ENCODE results near the gene TLX1.

TLX1 gene

GRCh38 chr10:101134299-101135127 is 3.4 kb downstream of the TLX1 start:
- no peak for DNase-seq

- DNase-seq: no peak
These were observed 4.3 kb downstream of the TLX1 start for GRCh38 chr10:101135141-101136006.

- DNase-seq: no peak
These were observed 5.1 kb downstream of the TLX1 start for GRCh38 chr10:101136007-101136707.

GRCh38 chr10:101136708-101137121 is 5.6 kb downstream of the TLX1 start:
- no peak for DNase-seq

GRCh38 chr10:101137271-101137670 is 6.2 kb downstream of the TLX1 start:
- no peak for DNase-seq

- no peak for DNase-seq
These were observed 7.8 kb downstream of the TLX1 start for GRCh38 chr10:101138788-101139420.

GRCh38 chr10:101139421-101139911 is 8.4 kb downstream of the TLX1 start:
- DNase-seq: no peak

- no peak for DNase-seq
These were observed 9.2 kb downstream of the TLX1 start for GRCh38 chr10:101140084-101140949.

- DNase-seq: no peak
These were observed 10.0 kb downstream of the TLX1 start for GRCh38 chr10:101140950-101141615.

GRCh38 chr10:101141616-101142532 is 10.8 kb downstream of the TLX1 start:
- peak; percentile 86 for DNase-seq

GRCh38 chr10:101142533-101143344 is 11.6 kb downstream of the TLX1 start:
- DNase-seq: no peak

GRCh38 chr10:101143345-101143630 is 12.2 kb downstream of the TLX1 start:
- DNase-seq: no peak

GRCh38 chr10:101144053-101144452 is 13.0 kb downstream of the TLX1 start:
- DNase-seq: no peak

GRCh38 chr10:101145145-101145544 is 14.0 kb downstream of the TLX1 start:
- DNase-seq: no peak

- no peak for DNase-seq
These were observed 14.8 kb downstream of the TLX1 start for GRCh38 chr10:101145750-101146391.

- no peak for DNase-seq
These were observed 15.5 kb downstream of the TLX1 start for GRCh38 chr10:101146392-101147251.

GRCh38 chr10:101151395-101151794 is 20.3 kb downstream of the TLX1 start:
- no peak for DNase-seq

GRCh38 chr10:101152316-101152715 is 21.2 kb downstream of the TLX1 start:
- no peak for DNase-seq

Measured in activated CD4-positive, alpha-beta T cell treated with anti-CD3 and anti-CD28 coated beads, Interleukin-10, Interleukin-2, amounts not matched to agents 100 ng/mL and 50 ng/mL, durations not matched to agents 16 hours and 8 hours (primary cell).